ENCODE measurements around the gene NTNG2. TPM values are rescaled to one million over a fixed set of nuclear protein-coding genes. Genes with fewer than 3 reads are reported as not detected.

The NTNG2 gene
- polyA plus RNA-seq, 1 donor from 2014 or later, result 0.43 TPM

GRCh38 chr9:132146575-132146974, 15.3 kb upstream of the NTNG2 start:
- H4K20me1 ChIP-seq (ENCODE audit: insufficient read depth), result no peaks in the 10 kb centered on the region
- H2AFZ ChIP-seq (ENCODE audit: low read depth, low read length), result no peak overlapping the region
- TF ChIP-seq MXI1 (conservative IDR thresholded peaks at IDR 0.05; ENCODE audit: poor library complexity, severe bottlenecking) (no peak), REST (IDR thresholded peaks at IDR 0.05; ENCODE audit: borderline replicate concordance) (no peak), CTCF (IDR thresholded peaks at IDR 0.05; ENCODE audit: poor library complexity, severe bottlenecking) (no peak), EP300 (conservative IDR thresholded peaks at IDR 0.05; ENCODE audit: poor library complexity, severe bottlenecking) (no peak), POLR2AphosphoS5 (IDR thresholded peaks at IDR 0.05) (no peak), RAD21 (conservative IDR thresholded peaks at IDR 0.05) (no peak), EZH2 (IDR thresholded peaks at IDR 0.05; ENCODE audit: borderline replicate concordance, insufficient read depth, low read length, poor library complexity, severe bottlenecking) (no peak), SMC3 (conservative IDR thresholded peaks at IDR 0.05; ENCODE audit: poor library complexity) (no peak), TAF1 (IDR thresholded peaks at IDR 0.05; ENCODE audit: low read depth) (no peak)
- H3K27me3 ChIP-seq (ENCODE audit: insufficient read depth, low read depth, low read length), result no peaks in the 10 kb centered on the region
- H3F3A ChIP-seq (ENCODE audit: insufficient read depth, low read length, poor library complexity, severe bottlenecking), result no peaks in the 10 kb centered on the region
- H3K9me3 ChIP-seq (ENCODE audit: low read length), result no peaks in the 10 kb centered on the region
- H3K9me2 ChIP-seq (ENCODE audit: insufficient read depth, low read length), result no peaks in the 10 kb centered on the region
- no peak overlapping the region for H3K27ac ChIP-seq (ENCODE audit: low read length)
- no peaks in the 10 kb centered on the region for H3K79me2 ChIP-seq (replicated peaks; ENCODE audit: insufficient read depth, low read length)
- no peaks in the 10 kb centered on the region for H3K36me3 ChIP-seq (ENCODE audit: insufficient read depth, low read length)
- no peak overlapping the region for H3K9ac ChIP-seq (ENCODE audit: low read length)
- no peak overlapping the region for H3K4me3 ChIP-seq (ENCODE audit: low read length)
- H3K4me2 ChIP-seq (ENCODE audit: low read length), result no peak overlapping the region

- no peak overlapping the region for H2AFZ ChIP-seq (ENCODE audit: low read depth, low read length)
- TF ChIP-seq MXI1 (conservative IDR thresholded peaks at IDR 0.05; ENCODE audit: poor library complexity, severe bottlenecking), result no peak
- no peak for TF ChIP-seq POLR2AphosphoS5 (IDR thresholded peaks at IDR 0.05)
- no peaks in the 10 kb centered on the region for H3K27me3 ChIP-seq (ENCODE audit: insufficient read depth, low read depth, low read length)
Measured at GRCh38 chr9:132147331-132147730, 14.5 kb upstream of the NTNG2 start.

GRCh38 chr9:132147839-132148238, 14.0 kb upstream of the NTNG2 start:
- Histone ChIP-seq H3K9ac (ENCODE audit: low read length) (no peak overlapping the region), H3K9me2 (ENCODE audit: insufficient read depth, low read length) (no peaks in the 10 kb centered on the region), H3K79me2 (replicated peaks; ENCODE audit: insufficient read depth, low read length) (no peaks in the 10 kb centered on the region), H3K27ac (ENCODE audit: low read length) (no peak overlapping the region), H3F3A (ENCODE audit: insufficient read depth, low read length, poor library complexity, severe bottlenecking) (no peaks in the 10 kb centered on the region), H3K4me3 (ENCODE audit: low read length) (no peak overlapping the region), H3K36me3 (ENCODE audit: insufficient read depth, low read length) (no peaks in the 10 kb centered on the region), H4K20me1 (ENCODE audit: insufficient read depth) (no peaks in the 10 kb centered on the region), H3K27me3 (ENCODE audit: insufficient read depth, low read depth, low read length) (no peaks in the 10 kb centered on the region), H3K4me2 (ENCODE audit: low read length) (no peak overlapping the region), H3K9me3 (ENCODE audit: low read length) (no peaks in the 10 kb centered on the region), H2AFZ (ENCODE audit: low read depth, low read length) (no peak overlapping the region)
- no peak for TF ChIP-seq SMC3 (conservative IDR thresholded peaks at IDR 0.05; ENCODE audit: poor library complexity)
- no peak for TF ChIP-seq RAD21 (conservative IDR thresholded peaks at IDR 0.05)
- no peak for TF ChIP-seq MXI1 (conservative IDR thresholded peaks at IDR 0.05; ENCODE audit: poor library complexity, severe bottlenecking)
- no peak for TF ChIP-seq TAF1 (IDR thresholded peaks at IDR 0.05; ENCODE audit: low read depth)
- no peak for TF ChIP-seq REST (IDR thresholded peaks at IDR 0.05; ENCODE audit: borderline replicate concordance)
- no peak for TF ChIP-seq EZH2 (IDR thresholded peaks at IDR 0.05; ENCODE audit: borderline replicate concordance, insufficient read depth, low read length, poor library complexity, severe bottlenecking)
- no peak for TF ChIP-seq EP300 (conservative IDR thresholded peaks at IDR 0.05; ENCODE audit: poor library complexity, severe bottlenecking)
- no peak for TF ChIP-seq POLR2AphosphoS5 (IDR thresholded peaks at IDR 0.05)
- no peak for TF ChIP-seq CTCF (IDR thresholded peaks at IDR 0.05; ENCODE audit: poor library complexity, severe bottlenecking)

More at GRCh38 chr9:132147331-132147730, 14.5 kb upstream of the NTNG2 start:
- Histone ChIP-seq H3K36me3 (ENCODE audit: insufficient read depth, low read length) (no peaks in the 10 kb centered on the region), H3K79me2 (replicated peaks; ENCODE audit: insufficient read depth, low read length) (no peaks in the 10 kb centered on the region), H3K9ac (ENCODE audit: low read length) (no peak overlapping the region), H4K20me1 (ENCODE audit: insufficient read depth) (no peaks in the 10 kb centered on the region), H3K4me2 (ENCODE audit: low read length) (no peak overlapping the region), H3K4me3 (ENCODE audit: low read length) (no peak overlapping the region), H3K9me3 (ENCODE audit: low read length) (no peaks in the 10 kb centered on the region), H3F3A (ENCODE audit: insufficient read depth, low read length, poor library complexity, severe bottlenecking) (no peaks in the 10 kb centered on the region), H3K27ac (ENCODE audit: low read length) (no peak overlapping the region), H3K9me2 (ENCODE audit: insufficient read depth, low read length) (no peaks in the 10 kb centered on the region)

Measured in neural cell (in vitro differentiated cells).